GM12878 (cell line): ENCODE data around the gene NEK7. TPM values are rescaled to one million over a fixed set of nuclear protein-coding genes. Genes with fewer than 3 reads are reported as not detected.

Source experiments
- BRCA1 ChIP-seq: IDR thresholded peaks from 2 replicates; pipeline ENCODE4 v1.6.1; 2011; ENCODE audit warnings: low read depth, low read length, improper control_type of control experiment
- CBFB ChIP-seq: IDR thresholded peaks from 2 replicates; pipeline ENCODE4 v1.6.1; 2016; ENCODE audit warnings: antibody characterized with exemption, low read depth
- EP300 ChIP-seq, 2 experiments: fragments of 150-350 bp in 1 of 2; IDR thresholded peaks; 2 replicates each; pipeline ENCODE4 v1.6.1; 2011 to 2012; ENCODE audit warnings: low read depth in 2 of 2, low read length in 2 of 2, borderline replicate concordance in 1 of 2, improper control_type of control experiment in 1 of 2, inconsistent platforms in 1 of 2; ENCODE audit not compliant: control insufficient read depth in 1 of 2
- NBN ChIP-seq: fragments of 450-650 bp; IDR thresholded peaks from 2 replicates; pipeline ENCODE4 v1.6.1; 2016
- PML ChIP-seq: IDR thresholded peaks from 2 replicates; pipeline ENCODE4 v1.6.1; 2012; ENCODE audit warnings: low read length, inconsistent platforms
- POLR2A ChIP-seq: IDR thresholded peaks from 2 replicates; pipeline ENCODE4 v1.6.1; 2011; ENCODE audit warnings: low read depth, mild to moderate bottlenecking, low read length
- RELA ChIP-seq: fragments of 450-650 bp; IDR thresholded peaks from 2 replicates; pipeline ENCODE4 v1.8.0; 2014; ENCODE audit warnings: borderline replicate concordance; ENCODE audit not compliant: partially characterized antibody
- SIX5 ChIP-seq: IDR thresholded peaks from 2 replicates; pipeline ENCODE4 v1.6.1; 2011; ENCODE audit warnings: mild to moderate bottlenecking, low read depth, low read length, moderate library complexity; ENCODE audit not compliant: severe bottlenecking
- SMAD1 ChIP-seq: fragments of 450-650 bp; IDR thresholded peaks from 2 replicates; pipeline ENCODE4 v1.6.1; 2018; ENCODE audit warnings: mild to moderate bottlenecking, low read depth; ENCODE audit not compliant: partially characterized antibody
- SPI1 ChIP-seq: IDR thresholded peaks from 2 replicates; pipeline ENCODE4 v1.6.1; 2011; ENCODE audit warnings: low read depth, mild to moderate bottlenecking, low read length, moderate library complexity, borderline replicate concordance; ENCODE audit not compliant: insufficient read depth
- polyA plus RNA-seq, 11 experiments: library from polyadenylated mRNA; depleted of rRNA in 4 of 11; unstranded in 6 of 11; stranded (reverse) in 5 of 11; fragments of >200 nt; fragmentation: Nextera tagmentation in 4 of 11; fragmentation: Illumina TruSeq in 1 of 11; extraction: Ambion mirVana in 4 of 11; extraction: Trizol in 1 of 11; gene quantifications; 1 replicate in 1 of 11; 2 replicates in 10 of 11; pipeline versions ENCODE4 v1.2.1 to v1.2.3, GENCODE V29; 2011 to 2016; ENCODE audit warnings: inconsistent platforms in 2 of 11, missing spikeins in 2 of 11, low read depth in 1 of 11
- total RNA-seq, 4 experiments: library from RNA; depleted of rRNA in 3 of 4; stranded (reverse); fragments of >200 nt in 3 of 4; fragmentation: Illumina TruSeq in 1 of 4; extraction: Trizol in 1 of 4; gene quantifications; 2 replicates each; pipeline versions ENCODE4 v1.2.1 to v1.2.3, GENCODE V29; 2013 to 2021
- TF ChIP-seq, protein P1 (sequence below): fragments of 450-650 bp; formaldehyde crosslinking; IDR thresholded peaks from 2 replicates; pipeline ENCODE4 v1.5.0; 2022; ENCODE audit warnings: mild to moderate bottlenecking, missing genetic modification characterization

Gene NEK7
- total and polyA plus RNA-seq, 10 of the 15 experiments (the other 5 are each of a cell fraction or from before 2014, with no cell fraction given), result 9.4 to 77.7 (median 24.0) TPM

DNA sequence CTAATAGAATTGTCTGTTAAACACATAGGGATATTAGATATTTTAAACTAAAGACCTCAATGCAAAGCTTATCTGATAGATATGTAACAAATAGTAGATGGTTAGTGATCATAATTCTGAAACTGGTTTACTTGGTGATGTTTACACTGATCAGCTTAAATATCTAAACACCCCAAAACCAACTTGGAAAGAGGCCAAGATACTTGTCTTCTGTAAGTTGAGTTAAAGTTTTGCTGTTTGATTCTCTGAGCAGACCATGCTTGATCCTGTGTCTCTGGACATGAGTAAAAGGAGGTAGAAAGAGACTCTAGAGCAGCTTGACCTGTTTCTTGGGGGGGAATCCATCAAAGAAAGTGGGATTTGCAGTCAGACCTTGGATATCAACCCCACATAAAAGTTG is 107.5 kb downstream of the NEK7 start (continued):
- TF ChIP-seq, protein P1, sequence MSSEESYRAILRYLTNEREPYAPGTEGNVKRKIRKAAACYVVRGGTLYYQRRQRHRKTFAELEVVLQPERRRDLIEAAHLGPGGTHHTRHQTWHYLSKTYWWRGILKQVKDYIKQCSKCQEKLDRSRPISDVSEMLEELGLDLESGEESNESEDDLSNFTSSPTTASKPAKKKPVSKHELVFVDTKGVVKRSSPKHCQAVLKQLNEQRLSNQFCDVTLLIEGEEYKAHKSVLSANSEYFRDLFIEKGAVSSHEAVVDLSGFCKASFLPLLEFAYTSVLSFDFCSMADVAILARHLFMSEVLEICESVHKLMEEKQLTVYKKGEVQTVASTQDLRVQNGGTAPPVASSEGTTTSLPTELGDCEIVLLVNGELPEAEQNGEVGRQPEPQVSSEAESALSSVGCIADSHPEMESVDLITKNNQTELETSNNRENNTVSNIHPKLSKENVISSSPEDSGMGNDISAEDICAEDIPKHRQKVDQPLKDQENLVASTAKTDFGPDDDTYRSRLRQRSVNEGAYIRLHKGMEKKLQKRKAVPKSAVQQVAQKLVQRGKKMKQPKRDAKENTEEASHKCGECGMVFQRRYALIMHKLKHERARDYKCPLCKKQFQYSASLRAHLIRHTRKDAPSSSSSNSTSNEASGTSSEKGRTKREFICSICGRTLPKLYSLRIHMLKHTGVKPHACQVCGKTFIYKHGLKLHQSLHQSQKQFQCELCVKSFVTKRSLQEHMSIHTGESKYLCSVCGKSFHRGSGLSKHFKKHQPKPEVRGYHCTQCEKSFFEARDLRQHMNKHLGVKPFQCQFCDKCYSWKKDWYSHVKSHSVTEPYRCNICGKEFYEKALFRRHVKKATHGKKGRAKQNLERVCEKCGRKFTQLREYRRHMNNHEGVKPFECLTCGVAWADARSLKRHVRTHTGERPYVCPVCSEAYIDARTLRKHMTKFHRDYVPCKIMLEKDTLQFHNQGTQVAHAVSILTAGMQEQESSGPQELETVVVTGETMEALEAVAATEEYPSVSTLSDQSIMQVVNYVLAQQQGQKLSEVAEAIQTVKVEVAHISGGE (CRISPR knock-in tag), result no peak
- no peak for TF ChIP-seq CBFB
- TF ChIP-seq EP300 (IDR thresholded peaks at IDR 0.05; ENCODE audit: borderline replicate concordance in 1 of 2, control insufficient read depth in 1 of 2, low read depth in 2 of 2, low read length in 2 of 2), result no peak
- no peak for TF ChIP-seq BRCA1
- TF ChIP-seq PML, result no peak
- TF ChIP-seq SPI1, result no peak
- no peak for TF ChIP-seq RELA
- no peak for TF ChIP-seq SMAD1
- no peak for TF ChIP-seq POLR2A
- TF ChIP-seq SIX5, result no peak
- no peak for TF ChIP-seq NBN
